Measurements from ENCODE around the gene PAX6. TPM values are rescaled to one million over a fixed set of nuclear protein-coding genes. Genes with fewer than 3 reads are reported as not detected.

PAX6 gene
- total and polyA plus RNA-seq, 7 donors: 0.34 to 0.46 TPM; not detected in 5

GRCh38 chr11:31780078-31780477 is 31.0 kb downstream of the PAX6 start:
- 97% methylated on average over 4 of the region's 4 CpGs for WGBS, 2 donors
- intact Hi-C loops (cut with DNase I): no loop called here
- TF ChIP-seq EP300 (IDR thresholded peaks at IDR 0.05) (no peak), POLR2AphosphoS5 (IDR thresholded peaks at IDR 0.05) (no peak), POLR2A (IDR thresholded peaks at IDR 0.05) (no peak), CTCF (IDR thresholded peaks at IDR 0.05) (no peak)
- no peak overlapping the region for H3K4me3 ChIP-seq
- H3K36me3 ChIP-seq: no peaks in the 10 kb centered on the region
- no peaks in the 10 kb centered on the region for H3K4me1 ChIP-seq
- no peak for DNase-seq
- no peak overlapping the region for H3K27ac ChIP-seq
- H3K27me3 ChIP-seq: no peaks in the 10 kb centered on the region
- peaks cover 0 to 3% (median 1%) of the 10 kb centered on the region in 4 donors for H3K9me3 ChIP-seq

- no peak for DNase-seq
- Histone ChIP-seq H3K4me1 (no peaks in the 10 kb centered on the region), H3K27me3 (no peaks in the 10 kb centered on the region), H3K9me3 (peaks cover 0 to 3% (median 1%) of the 10 kb centered on the region in 4 donors), H3K27ac (no peak overlapping the region), H3K36me3 (no peaks in the 10 kb centered on the region), H3K4me3 (no peak overlapping the region)
- intact Hi-C loops (cut with DNase I): no loop called here
- TF ChIP-seq POLR2AphosphoS5 (IDR thresholded peaks at IDR 0.05): no peak
- TF ChIP-seq CTCF (IDR thresholded peaks at IDR 0.05): no peak
- WGBS, 2 donors: 80 to 84% methylated on average over 6 of the region's 6 CpGs
Measured at GRCh38 chr11:31779374-31779791, 31.7 kb downstream of the PAX6 start.

- no peak for DNase-seq
- peaks cover 0 to 3% (median 1%) of the 10 kb centered on the region in 4 donors for H3K9me3 ChIP-seq
- H3K36me3 ChIP-seq: no peaks in the 10 kb centered on the region
- no peaks in the 10 kb centered on the region for H3K27me3 ChIP-seq
- no peak overlapping the region for H3K4me3 ChIP-seq
- intact Hi-C loops (cut with DNase I): no loop called here
- TF ChIP-seq CTCF (IDR thresholded peaks at IDR 0.05) (no peak), EP300 (IDR thresholded peaks at IDR 0.05) (no peak), POLR2AphosphoS5 (IDR thresholded peaks at IDR 0.05) (no peak), POLR2A (IDR thresholded peaks at IDR 0.05) (no peak)
- 90 to 91% methylated on average over 2 of the region's 2 CpGs for WGBS, 2 donors
- H3K4me1 ChIP-seq: no peaks in the 10 kb centered on the region
- no peak overlapping the region for H3K27ac ChIP-seq
Measured at GRCh38 chr11:31772412-31772811, 38.7 kb downstream of the PAX6 start.

- DNase-seq: no peak
- TF ChIP-seq POLR2A (IDR thresholded peaks at IDR 0.05): no peak
- no peak for TF ChIP-seq EP300 (IDR thresholded peaks at IDR 0.05)
- TF ChIP-seq CTCF (IDR thresholded peaks at IDR 0.05): no peak
- TF ChIP-seq POLR2AphosphoS5 (IDR thresholded peaks at IDR 0.05): no peak
- no peaks in the 10 kb centered on the region for H3K4me1 ChIP-seq
- no peaks in the 10 kb centered on the region for H3K9me3 ChIP-seq
- WGBS, 2 donors: 94 to 97% methylated on average over 3 of the region's 3 CpGs
- no peaks in the 10 kb centered on the region for H3K36me3 ChIP-seq
- intact Hi-C loops (cut with DNase I): no loop called here
- no peaks in the 10 kb centered on the region for H3K27me3 ChIP-seq
- H3K4me3 ChIP-seq: no peak overlapping the region
- H3K27ac ChIP-seq: no peak overlapping the region
Measured at GRCh38 chr11:31770011-31770700, 41.0 kb downstream of the PAX6 start.

Data from sigmoid colon (tissue), 7 donors.